GM21526 (cell line): Measurements from ENCODE around the gene NUCKS1.

Experiments used
- ATAC-seq: cut with Tn5 transposase; IDR thresholded peaks from one replicate; pipeline ENCODE4 v1.9.1; 2021; ENCODE audit warnings: moderate library complexity; ENCODE audit not compliant: unreplicated experiment, low FRiP score

Gene NUCKS1

GRCh38 chr1:205703072-205703471, 46.9 kb downstream of the NUCKS1 start:
- no peak for ATAC-seq

DNA sequence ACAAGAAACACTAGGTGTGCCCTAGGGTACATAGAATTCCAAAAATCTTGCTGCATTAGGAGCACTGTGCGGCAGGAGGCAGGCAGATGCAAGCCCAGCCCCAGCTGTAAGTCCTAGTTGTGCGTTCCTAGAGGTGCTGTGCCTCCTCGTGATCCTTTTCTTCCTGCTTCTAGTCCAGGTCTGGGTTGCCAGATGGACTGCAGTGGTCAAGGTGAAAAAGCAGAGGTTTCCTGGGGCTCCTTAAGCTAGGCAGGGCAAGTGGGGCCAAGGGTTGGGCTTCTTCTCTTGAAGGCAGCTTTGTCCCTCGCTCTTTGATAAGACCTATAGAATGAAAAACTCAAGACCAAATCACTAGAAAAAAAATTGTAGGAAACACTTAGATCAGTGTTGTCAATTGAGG, 48.1 kb downstream of the NUCKS1 start:
- ATAC-seq: no peak

DNA sequence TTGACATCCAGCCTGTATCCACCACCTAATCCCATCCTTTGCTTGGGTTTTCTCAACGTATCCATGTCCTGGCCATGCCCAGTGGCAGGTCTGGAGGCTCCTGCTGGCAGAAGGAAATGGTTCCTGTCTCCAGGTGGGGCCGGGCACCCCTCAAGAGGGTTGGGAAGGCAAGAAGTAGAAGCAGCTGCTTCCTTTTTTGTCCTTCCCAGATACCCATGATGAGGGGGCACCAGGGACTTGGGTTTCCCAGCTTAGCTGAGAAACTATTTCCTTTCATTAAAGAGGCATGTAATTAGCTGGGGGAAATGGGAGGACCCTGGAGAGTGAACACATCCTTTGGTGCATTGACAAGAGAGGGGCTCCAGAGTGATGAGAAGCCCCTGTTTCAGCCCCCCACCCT, 48.6 kb downstream of the NUCKS1 start:
- ATAC-seq: no peak

DNA sequence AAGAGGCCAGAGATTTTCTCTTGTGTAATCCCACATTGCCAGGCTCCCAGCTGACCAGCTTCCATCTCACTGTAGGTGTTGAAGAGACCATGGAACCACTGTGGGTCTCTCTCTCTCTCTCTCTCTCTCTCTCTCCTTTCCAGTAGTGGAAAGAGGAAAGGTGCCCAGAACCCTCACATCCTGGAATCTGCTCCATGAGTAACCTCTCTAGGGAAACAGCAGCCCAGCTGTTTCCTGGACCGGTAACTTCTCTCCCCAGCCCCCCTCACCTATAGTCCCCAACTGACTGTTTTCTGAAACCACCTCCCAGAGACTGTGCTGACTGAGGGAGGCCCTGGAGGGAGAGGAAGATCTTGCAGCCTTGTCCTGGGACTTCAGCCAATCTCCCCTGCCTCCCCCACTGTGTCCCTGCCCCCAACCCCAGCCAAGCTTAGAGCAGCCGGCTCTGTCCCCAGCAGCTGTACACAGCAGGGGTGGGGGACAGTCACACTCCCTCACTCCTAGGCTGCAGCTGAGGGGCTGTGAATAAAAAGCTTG, 49.0 kb downstream of the NUCKS1 start:
- ATAC-seq: no peak

DNA sequence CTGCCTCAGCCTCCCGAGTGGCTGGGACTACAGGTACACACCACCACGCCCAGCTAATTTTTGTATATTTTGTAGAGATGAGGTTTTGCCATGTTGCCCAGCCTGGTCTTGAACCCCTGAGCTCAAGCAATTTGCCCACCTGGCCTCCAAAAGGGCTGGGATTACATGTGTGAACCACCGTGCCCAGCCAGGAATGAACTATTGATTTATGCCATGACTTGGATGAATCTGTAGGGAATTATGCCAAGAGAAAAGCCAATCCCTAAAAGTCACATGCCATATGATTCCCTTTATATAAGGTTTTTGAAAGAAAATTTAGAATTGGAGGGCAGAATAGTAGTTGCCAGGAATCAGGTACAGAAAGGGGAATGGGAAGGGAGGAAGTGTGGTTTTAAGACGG, 50.6 kb downstream of the NUCKS1 start:
- no peak for ATAC-seq

GRCh38 chr1:205698921-205699320, 51.1 kb downstream of the NUCKS1 start:
- ATAC-seq: no peak

- no peak for ATAC-seq
Observed at GRCh38 chr1:205693421-205693991, 56.5 kb downstream of the NUCKS1 start.

DNA sequence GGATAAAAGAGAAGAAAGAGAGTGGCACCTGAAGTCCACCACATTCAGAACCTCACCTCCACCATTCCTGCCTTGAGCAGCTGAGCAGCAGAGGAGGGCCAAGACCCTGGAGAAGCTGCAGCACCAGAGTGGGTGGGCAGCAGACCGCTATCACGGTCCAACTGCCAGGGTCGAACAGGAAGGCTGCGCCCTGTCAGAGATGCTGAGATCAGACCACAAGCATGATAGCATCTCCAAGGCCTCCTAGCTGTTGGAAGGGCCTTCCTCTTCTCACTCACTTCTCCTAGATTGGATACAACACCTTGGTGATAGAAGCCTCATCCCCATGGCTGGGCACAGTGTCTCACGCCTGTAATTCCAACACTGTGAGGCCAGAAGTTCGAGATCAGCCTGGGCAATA, 57.6 kb downstream of the NUCKS1 start:
- no peak for ATAC-seq

DNA sequence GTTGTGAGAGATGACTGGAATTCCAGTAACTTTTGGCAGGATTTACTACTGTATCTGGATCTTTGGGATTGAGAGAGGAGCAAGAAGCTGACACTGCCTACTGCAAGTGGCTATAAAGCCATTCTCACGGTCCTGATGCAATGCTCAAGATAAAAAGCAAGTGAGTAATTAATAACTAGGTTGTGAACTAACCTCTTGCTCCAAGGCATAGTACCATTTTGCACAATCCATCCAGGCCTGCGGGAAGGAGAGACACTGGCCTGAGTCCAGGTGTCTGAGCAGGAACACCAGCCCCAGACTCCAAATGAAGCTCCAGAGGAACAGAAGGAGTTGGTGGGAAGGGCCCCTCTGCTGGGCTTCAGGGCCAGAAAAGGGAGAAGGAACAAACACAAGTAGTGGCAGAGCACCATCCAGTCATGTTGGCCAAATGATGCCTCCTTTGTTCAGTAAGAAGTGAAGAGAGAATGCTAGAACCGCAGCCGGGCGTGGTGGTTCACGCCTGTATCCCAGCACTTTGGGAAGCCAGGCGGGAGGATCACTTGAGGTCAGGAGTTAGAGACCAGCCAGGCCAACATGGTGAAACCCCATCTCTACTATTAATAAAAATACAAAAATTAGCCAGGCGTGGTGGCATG, 59.7 kb downstream of the NUCKS1 start:
- no peak for ATAC-seq

- no peak for ATAC-seq
Observed at GRCh38 chr1:205689479-205689878, 60.5 kb downstream of the NUCKS1 start.

GRCh38 chr1:205688171-205689080, 61.6 kb downstream of the NUCKS1 start:
- no peak for ATAC-seq

GRCh38 chr1:205687242-205687641, 62.7 kb downstream of the NUCKS1 start:
- no peak for ATAC-seq

DNA sequence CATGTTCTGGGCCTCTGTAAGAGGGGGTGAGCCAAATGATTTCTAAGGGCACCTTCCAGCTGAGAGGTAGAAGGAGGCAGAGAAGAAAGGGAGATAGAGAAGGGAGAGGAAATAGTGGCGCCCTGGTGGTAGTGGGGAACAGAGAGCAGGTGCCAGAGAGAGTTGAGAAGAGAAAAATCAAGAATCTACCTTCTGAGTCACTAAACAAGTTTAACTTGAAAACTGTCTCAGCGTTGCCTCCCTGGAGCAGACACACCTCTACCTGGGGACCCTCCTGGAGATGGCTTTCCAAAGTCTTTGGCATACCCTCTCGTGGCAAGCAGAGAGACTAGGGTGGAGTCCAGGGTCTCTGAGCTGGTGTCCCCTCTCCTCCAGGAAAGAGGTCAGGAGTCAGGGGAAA, 68.6 kb downstream of the NUCKS1 start:
- ATAC-seq: no peak

- ATAC-seq: no peak
Observed at GRCh38 chr1:205680073-205680851, 69.7 kb downstream of the NUCKS1 start, which contains the start of gene SLC45A3. TSS of gene SLC45A3 (minus strand) at chr1:205680509. CDS start at chr1:205664656, 15,853 bp downstream.

GRCh38 chr1:205678286-205679111, 71.5 kb downstream of the NUCKS1 start:
- no peak for ATAC-seq

DNA sequence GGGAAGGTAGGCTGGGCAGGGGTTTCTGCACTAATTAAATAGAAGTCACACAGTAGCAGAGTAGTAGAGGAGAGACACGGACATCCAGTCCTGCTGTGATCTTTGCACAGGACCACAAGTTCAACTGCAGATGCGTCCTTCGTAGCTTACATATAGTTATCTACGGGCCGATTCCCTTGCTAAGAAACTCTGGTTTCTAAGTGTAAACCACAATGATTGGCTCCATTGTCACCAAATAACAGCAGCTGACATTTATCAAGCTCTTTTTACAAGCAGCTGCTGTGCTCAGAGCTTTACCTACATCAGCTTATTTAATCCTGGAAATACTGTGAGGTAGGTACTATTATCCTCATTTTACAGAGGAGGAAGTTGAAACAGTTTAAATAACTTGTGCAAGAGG, 72.8 kb downstream of the NUCKS1 start:
- no peak for ATAC-seq

DNA sequence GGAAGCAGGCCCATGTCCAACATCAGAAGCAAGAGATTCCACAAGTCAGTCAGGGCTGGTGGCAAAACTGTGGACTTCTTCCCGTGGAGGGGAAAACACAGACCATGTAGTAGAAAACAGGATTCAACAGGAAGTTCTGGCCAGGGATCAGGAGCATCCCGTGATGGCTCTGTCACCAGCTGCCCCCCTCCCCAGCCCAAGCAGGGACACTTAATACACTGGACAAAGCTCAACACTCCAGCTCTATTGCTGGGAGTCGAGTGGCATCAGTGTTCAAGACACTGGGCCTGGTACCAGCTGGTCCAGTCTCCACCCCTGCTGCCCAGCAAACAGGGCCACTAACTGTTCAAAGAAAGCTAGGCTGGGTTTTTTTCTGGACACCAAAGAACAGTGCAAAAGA, 73.4 kb downstream of the NUCKS1 start:
- ATAC-seq: no peak

DNA sequence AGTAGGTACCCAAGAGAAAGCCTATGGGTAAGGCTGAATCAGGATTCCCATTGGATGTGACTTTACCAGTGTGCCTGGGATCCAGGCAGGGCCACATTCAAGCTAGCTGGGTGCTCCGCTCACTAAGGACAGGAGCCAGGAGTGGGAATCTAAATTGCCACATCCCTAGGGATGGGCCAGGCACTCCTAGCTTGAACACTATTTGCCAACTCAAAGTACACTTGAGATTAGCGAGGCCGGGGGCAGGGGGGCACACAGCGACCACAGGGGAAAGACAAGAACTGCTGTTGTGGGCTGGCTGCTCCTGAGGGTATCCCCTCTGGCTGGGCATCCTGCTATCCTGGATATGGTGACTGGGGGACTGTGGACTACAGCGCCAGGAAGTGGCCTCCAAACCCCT, 74.0 kb downstream of the NUCKS1 start:
- no peak for ATAC-seq

- ATAC-seq: no peak
Observed at GRCh38 chr1:205675247-205675646, 74.7 kb downstream of the NUCKS1 start.

DNA sequence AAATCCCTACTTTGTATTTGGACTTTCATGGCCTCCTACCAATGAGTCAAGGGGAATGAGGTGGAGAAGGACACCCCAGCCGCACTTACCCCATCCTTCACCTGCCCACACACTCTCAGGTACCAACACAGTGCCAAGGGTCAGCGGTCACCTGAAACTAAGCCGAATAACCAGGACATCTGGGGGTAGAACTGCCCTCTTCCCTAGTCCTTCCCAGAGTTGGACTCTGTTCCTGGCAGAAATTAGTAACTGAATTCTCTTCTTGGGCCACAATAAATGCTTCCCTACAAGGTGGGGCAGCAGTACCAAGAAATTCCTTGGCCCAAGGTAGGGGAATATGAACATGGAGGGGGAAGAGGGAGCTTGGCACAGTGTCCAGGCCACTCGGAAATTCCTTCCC, 77.0 kb downstream of the NUCKS1 start:
- ATAC-seq: no peak
